Measurements from ENCODE around the gene RAB7B.
"Not testable (repeated sequence)": the region's sequence is repeated elsewhere in the genome, so short reads cannot be mapped to it uniquely, and the experiment has no call there.

Gene RAB7B

DNA sequence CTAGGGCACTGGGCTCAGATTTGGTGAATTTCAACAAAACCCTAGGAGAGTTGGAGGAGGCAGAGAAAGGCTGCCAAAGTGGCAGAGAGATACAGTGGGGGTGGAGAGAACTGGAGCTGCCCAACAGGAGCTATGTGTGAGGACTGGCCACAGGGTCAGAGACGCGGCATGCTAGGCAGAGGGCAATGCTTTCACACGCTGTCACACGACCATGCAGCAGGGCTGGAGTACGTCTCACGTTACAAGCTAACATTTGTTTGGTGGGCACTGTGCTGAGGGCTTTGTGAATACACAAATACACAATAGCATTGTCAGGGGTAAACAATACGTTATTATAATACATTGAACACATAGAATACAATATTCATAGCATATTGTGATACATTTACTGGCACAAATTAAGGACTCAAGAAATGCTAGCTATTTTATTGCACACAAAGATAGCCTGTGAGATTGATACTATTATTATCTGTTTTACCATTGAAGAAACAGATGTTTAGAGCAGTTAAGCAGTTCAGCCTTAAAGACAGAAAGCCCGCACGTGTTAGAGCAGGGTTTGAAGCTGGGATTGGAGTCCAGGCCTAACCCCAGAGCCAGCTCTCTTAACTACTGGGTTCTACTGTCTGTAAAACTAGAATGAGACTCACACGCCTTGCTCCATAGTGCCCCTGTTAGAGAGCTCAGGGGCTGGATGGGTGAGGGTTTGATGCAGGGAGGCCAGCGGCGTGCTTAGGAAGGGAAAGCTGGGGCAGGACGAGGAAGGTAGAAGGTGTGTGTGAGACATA is 4.5 kb downstream of the RAB7B start:
- Histone ChIP-seq H3K27ac (ENCODE audit: low read depth, low read length) (no peak overlapping the region), H3K4me3 (ENCODE audit: low read length) (no peak overlapping the region), H3K4me2 (ENCODE audit: low read length) (no peak overlapping the region), H3K79me2 (ENCODE audit: control insufficient read depth, low read length) (no peaks in the 10 kb centered on the region), H3K9me2 (replicated peaks; ENCODE audit: control insufficient read depth, low read length) (no peaks in the 10 kb centered on the region), H3K4me1 (ENCODE audit: control insufficient read depth, low read length) (peaks cover 3% of the 10 kb centered on the region; the same call in 1 of the 2 replicates), H3F3A (ENCODE audit: control insufficient read depth, insufficient read depth) (no peaks in the 10 kb centered on the region), H3K27me3 (ENCODE audit: control insufficient read depth, low read length) (peaks cover 4% of the 10 kb centered on the region; the same call in 1 of the 2 replicates), H4K20me1 (ENCODE audit: control insufficient read depth, insufficient read depth, low read depth, low read length) (no peaks in the 10 kb centered on the region), H3K36me3 (ENCODE audit: control insufficient read depth, low read length) (no peaks in the 10 kb centered on the region), H3K9me3 (ENCODE audit: control insufficient read depth, insufficient read depth, low read length) (0 out of 2 replicates have a peak, but pooled peaks cover 3% of the 10 kb centered on the region)
- TF ChIP-seq, protein P1, sequence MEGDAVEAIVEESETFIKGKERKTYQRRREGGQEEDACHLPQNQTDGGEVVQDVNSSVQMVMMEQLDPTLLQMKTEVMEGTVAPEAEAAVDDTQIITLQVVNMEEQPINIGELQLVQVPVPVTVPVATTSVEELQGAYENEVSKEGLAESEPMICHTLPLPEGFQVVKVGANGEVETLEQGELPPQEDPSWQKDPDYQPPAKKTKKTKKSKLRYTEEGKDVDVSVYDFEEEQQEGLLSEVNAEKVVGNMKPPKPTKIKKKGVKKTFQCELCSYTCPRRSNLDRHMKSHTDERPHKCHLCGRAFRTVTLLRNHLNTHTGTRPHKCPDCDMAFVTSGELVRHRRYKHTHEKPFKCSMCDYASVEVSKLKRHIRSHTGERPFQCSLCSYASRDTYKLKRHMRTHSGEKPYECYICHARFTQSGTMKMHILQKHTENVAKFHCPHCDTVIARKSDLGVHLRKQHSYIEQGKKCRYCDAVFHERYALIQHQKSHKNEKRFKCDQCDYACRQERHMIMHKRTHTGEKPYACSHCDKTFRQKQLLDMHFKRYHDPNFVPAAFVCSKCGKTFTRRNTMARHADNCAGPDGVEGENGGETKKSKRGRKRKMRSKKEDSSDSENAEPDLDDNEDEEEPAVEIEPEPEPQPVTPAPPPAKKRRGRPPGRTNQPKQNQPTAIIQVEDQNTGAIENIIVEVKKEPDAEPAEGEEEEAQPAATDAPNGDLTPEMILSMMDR (IDR thresholded peaks at IDR 0.05; ENCODE audit: low read depth, low read length, poor library complexity, severe bottlenecking): no peak
- no peak for TF ChIP-seq EZH2phosphoT487 (IDR thresholded peaks at IDR 0.05; ENCODE audit: borderline replicate concordance, low read length)

DNA sequence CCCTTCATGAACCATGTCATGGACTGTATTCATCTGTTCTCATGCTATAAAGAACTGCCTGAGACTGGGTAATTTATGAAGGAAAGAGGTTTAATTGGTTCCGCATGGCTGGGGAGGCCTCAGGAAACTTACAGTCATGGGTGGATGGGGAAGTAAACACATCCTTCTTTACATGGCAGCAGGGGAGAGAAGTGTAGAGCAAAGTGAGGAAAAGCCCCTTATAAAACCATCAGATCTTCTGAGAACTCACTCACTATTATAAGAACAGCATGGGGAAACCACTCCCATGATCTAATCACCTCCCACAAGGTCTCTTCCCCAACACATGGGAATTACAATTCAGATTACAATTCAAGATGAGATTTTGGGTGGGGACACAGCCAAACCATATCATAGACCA is 6.6 kb downstream of the RAB7B start:
- H3K9me2 ChIP-seq (replicated peaks; ENCODE audit: control insufficient read depth, low read length); H4K20me1 ChIP-seq (ENCODE audit: control insufficient read depth, insufficient read depth, low read depth, low read length); H3K36me3 ChIP-seq (ENCODE audit: control insufficient read depth, low read length); H3K27me3 ChIP-seq (ENCODE audit: control insufficient read depth, low read length); H3F3A ChIP-seq (ENCODE audit: control insufficient read depth, insufficient read depth); H3K27ac ChIP-seq (ENCODE audit: low read depth, low read length); H3K4me2 ChIP-seq (ENCODE audit: low read length); H3K9me3 ChIP-seq (ENCODE audit: control insufficient read depth, insufficient read depth, low read length); H3K4me3 ChIP-seq (ENCODE audit: low read length); H3K4me1 ChIP-seq (ENCODE audit: control insufficient read depth, low read length); H3K79me2 ChIP-seq (ENCODE audit: control insufficient read depth, low read length): not testable (repeated sequence)

DNA sequence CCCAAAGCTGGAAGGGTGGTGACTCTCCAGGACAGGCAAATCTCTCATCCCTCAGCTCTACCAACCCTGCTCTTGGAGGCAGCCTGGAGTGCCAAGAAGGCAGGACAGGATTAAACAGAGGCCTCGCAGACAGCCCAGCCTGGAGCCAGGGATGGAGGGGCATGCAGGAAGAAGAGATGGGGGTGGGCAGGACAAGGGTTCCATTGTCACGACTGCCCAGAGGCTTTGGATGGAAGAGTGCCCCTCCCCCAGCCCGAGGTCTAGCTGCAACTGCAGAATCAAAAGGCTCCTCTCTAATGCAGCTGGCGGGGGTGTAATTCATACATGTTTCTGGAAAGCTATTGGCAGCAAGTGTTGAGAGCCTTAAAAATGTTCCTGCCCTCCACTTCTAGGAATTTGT is 8.8 kb downstream of the RAB7B start:
- no peaks in the 10 kb centered on the region for H3F3A ChIP-seq (ENCODE audit: control insufficient read depth, insufficient read depth)
- no peak overlapping the region for H3K4me3 ChIP-seq (ENCODE audit: low read length)
- H3K27me3 ChIP-seq (ENCODE audit: control insufficient read depth, low read length): peaks cover 20% of the 10 kb centered on the region
- H4K20me1 ChIP-seq (ENCODE audit: control insufficient read depth, insufficient read depth, low read depth, low read length): no peaks in the 10 kb centered on the region
- no peaks in the 10 kb centered on the region for H3K36me3 ChIP-seq (ENCODE audit: control insufficient read depth, low read length)
- no peaks in the 10 kb centered on the region for H3K79me2 ChIP-seq (ENCODE audit: control insufficient read depth, low read length)
- no peak overlapping the region for H3K27ac ChIP-seq (ENCODE audit: low read depth, low read length)
- H3K4me1 ChIP-seq (ENCODE audit: control insufficient read depth, low read length): peaks cover 3% of the 10 kb centered on the region; the same call in 1 of the 2 replicates
- H3K4me2 ChIP-seq (ENCODE audit: low read length): no peak overlapping the region
- TF ChIP-seq EZH2phosphoT487 (IDR thresholded peaks at IDR 0.05; ENCODE audit: borderline replicate concordance, low read length): no peak
- TF ChIP-seq, protein P1 (IDR thresholded peaks at IDR 0.05; ENCODE audit: low read depth, low read length, poor library complexity, severe bottlenecking): no peak
- 0 out of 2 replicates have a peak, but pooled peaks cover 3% of the 10 kb centered on the region for H3K9me3 ChIP-seq (ENCODE audit: control insufficient read depth, insufficient read depth, low read length)
- H3K9me2 ChIP-seq (replicated peaks; ENCODE audit: control insufficient read depth, low read length): no peaks in the 10 kb centered on the region

DNA sequence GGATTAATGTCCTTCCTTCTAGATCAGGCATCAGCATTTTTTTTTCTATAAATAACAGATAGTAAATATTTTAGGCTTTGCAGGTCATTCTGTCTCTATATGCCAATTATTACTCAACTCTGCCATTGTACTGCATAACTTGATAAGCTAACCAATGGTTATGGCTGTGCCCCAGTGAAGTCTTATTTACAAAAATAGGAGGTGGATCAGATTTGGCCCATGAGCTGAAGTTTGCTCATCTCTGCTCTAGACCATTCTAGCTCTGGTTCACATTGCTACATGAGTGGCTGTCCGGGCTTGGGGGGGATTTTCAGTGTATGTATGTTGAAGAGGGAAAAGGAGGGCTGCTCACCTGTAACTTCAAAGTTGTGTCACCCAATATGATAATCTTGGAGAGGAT is 10.1 kb downstream of the RAB7B start:
- Histone ChIP-seq H3K27me3 (ENCODE audit: control insufficient read depth, low read length) (peaks cover 23% of the 10 kb centered on the region), H3K9me2 (replicated peaks; ENCODE audit: control insufficient read depth, low read length) (no peaks in the 10 kb centered on the region), H3K4me2 (ENCODE audit: low read length) (no peak overlapping the region), H3F3A (ENCODE audit: control insufficient read depth, insufficient read depth) (no peaks in the 10 kb centered on the region), H3K4me1 (ENCODE audit: control insufficient read depth, low read length) (peaks cover 3% of the 10 kb centered on the region; the same call in 1 of the 2 replicates), H3K36me3 (ENCODE audit: control insufficient read depth, low read length) (no peaks in the 10 kb centered on the region), H3K4me3 (ENCODE audit: low read length) (no peak overlapping the region), H4K20me1 (ENCODE audit: control insufficient read depth, insufficient read depth, low read depth, low read length) (no peaks in the 10 kb centered on the region), H3K9me3 (ENCODE audit: control insufficient read depth, insufficient read depth, low read length) (0 out of 2 replicates have a peak, but pooled peaks cover 3% of the 10 kb centered on the region), H3K79me2 (ENCODE audit: control insufficient read depth, low read length) (no peaks in the 10 kb centered on the region), H3K27ac (ENCODE audit: low read depth, low read length) (no peak overlapping the region)
- no peak for TF ChIP-seq EZH2phosphoT487 (IDR thresholded peaks at IDR 0.05; ENCODE audit: borderline replicate concordance, low read length)
- TF ChIP-seq, protein P1 (IDR thresholded peaks at IDR 0.05; ENCODE audit: low read depth, low read length, poor library complexity, severe bottlenecking): no peak
